ENCODE data around the gene TSPAN6.
A peak's percentile ranks its signal among the peaks of the same experiment; 100 is the strongest.

- TF ChIP-seq CTCF (conservative IDR thresholded peaks at IDR 0.05 in 1 of 2, IDR thresholded peaks at IDR 0.05 in 1 of 2; ENCODE audit: low read depth in 1 of 2, low read length in 2 of 2) (peak; percentile 76 to 82), EZH2 (IDR thresholded peaks at IDR 0.05; ENCODE audit: low read length, missing control alignments) (no peak)
These were observed 48.8 kb upstream of the TSPAN6 start for GRCh38 chrX:100685284-100685996.
